Spleen (tissue), 11 donors: ENCODE results near the gene CLMN. TPM values are rescaled to one million over a fixed set of nuclear protein-coding genes. Genes with fewer than 3 reads are reported as not detected.

Experiments used
- DNase-seq: peaks from one replicate; pipeline ENCODE4 v3.0.0-alpha.2; 2020
- H3K27ac ChIP-seq, 8 donors: fragments of 200-600 bp; sonication (generic) in 7 of 8; 1 replicate in 4 of 8; 2 replicates in 4 of 8; pipeline versions ENCODE4 v1.5.0 to v1.8.0; 2016 to 2021; ENCODE audit warnings: inconsistent platforms in 4 of 8, mild to moderate bottlenecking in 4 of 8, moderate library complexity in 1 of 8
- H3K27me3 ChIP-seq, 7 donors: fragments of 200-600 bp; sonication (generic) in 6 of 7; replicated peaks in 1 of 7; 1 replicate in 4 of 7; 2 replicates in 3 of 7; pipeline versions ENCODE4 v1.5.0 to v1.8.0; 2016 to 2021; ENCODE audit warnings: inconsistent platforms in 3 of 7, mild to moderate bottlenecking in 1 of 7
- H3K36me3 ChIP-seq, 6 donors: fragments of 200-600 bp; sonication (generic) in 5 of 6; 1 replicate in 4 of 6; 2 replicates in 2 of 6; pipeline versions ENCODE4 v1.5.0 to v1.8.0; 2016 to 2021; ENCODE audit warnings: inconsistent platforms in 2 of 6
- H3K4me1 ChIP-seq, 6 donors: fragments of 200-600 bp; sonication (generic) in 5 of 6; 1 replicate in 3 of 6; 2 replicates in 3 of 6; pipeline versions ENCODE4 v1.5.0 to v1.8.0; 2016 to 2021; ENCODE audit warnings: inconsistent platforms in 3 of 6
- H3K4me3 ChIP-seq, 8 donors: fragments of 200-600 bp; sonication (generic) in 7 of 8; 1 replicate in 4 of 8; 2 replicates in 4 of 8; pipeline versions ENCODE4 v1.5.0 to v1.8.0; 2016 to 2021; ENCODE audit warnings: inconsistent platforms in 4 of 8, mild to moderate bottlenecking in 4 of 8, moderate library complexity in 2 of 8
- H3K9me3 ChIP-seq, 8 donors: fragments of 200-600 bp; sonication (generic) in 7 of 8; 1 replicate in 4 of 8; 2 replicates in 4 of 8; pipeline versions ENCODE4 v1.5.0 to v1.8.0; 2016 to 2021; ENCODE audit warnings: inconsistent platforms in 4 of 8
- CTCF ChIP-seq, 11 experiments: fragments of 200-600 bp in 7 of 11; fragments of 450-650 bp in 4 of 11; sonication (generic) in 4 of 11; IDR thresholded peaks in 8 of 11; conservative IDR thresholded peaks in 3 of 11; 1 replicate in 7 of 11; 2 replicates in 4 of 11; pipeline versions ENCODE4 v1.4.0 to v1.8.0; 2016 to 2021; ENCODE audit warnings: antibody characterized with exemption in 11 of 11, inconsistent platforms in 4 of 11, mild to moderate bottlenecking in 1 of 11
- POLR2A ChIP-seq, 3 donors: fragments of 450-650 bp; IDR thresholded peaks; one replicate each; pipeline ENCODE4 v1.5.1; 2017; ENCODE audit warnings: antibody characterized with exemption in 3 of 3, mild to moderate bottlenecking in 1 of 3
- POLR2AphosphoS5 ChIP-seq, 3 donors: sonication (generic); formaldehyde crosslinking; IDR thresholded peaks; one replicate each; pipeline ENCODE4 v1.5.1; 2017; ENCODE audit warnings: antibody characterized with exemption in 3 of 3
- WGBS, 5 donors: extraction: QIAGEN DNeasy Blood & Tissue Kit in 3 of 5; methylation state at CpG; one replicate each; pipeline versions ENCODE4 v1.1.5 to v1.1.7; 2013 to 2018; 5-methylcytosine and 5-hydroxymethylcytosine counted together
- intact Hi-C: fragments of 100-400 bp; cut with DNase I; formaldehyde crosslinking; loops from one replicate; pipeline ENCODE4 v1.15.0; 2023; ENCODE audit warnings: low total_unique reads
- polyA plus RNA-seq, 3 donors: library from polyadenylated mRNA; stranded (reverse); fragments of 200-250 nt; gene quantifications; one replicate each; pipeline ENCODE4 v1.2.1, GENCODE V29; 2013
- total RNA-seq, 7 donors: library from RNA; depleted of rRNA in 3 of 7; stranded (reverse); fragments of >200 nt in 3 of 7; fragmentation: NEBNext Ultra II Directional in 4 of 7; extraction: Animal tissue kit (Norgen Biotek cat#: 25700) in 4 of 7; gene quantifications; one replicate each; pipeline versions ENCODE4 v1.1.0 to v1.2.1, GENCODE V29; 2016 to 2021
- donor health status: healthy with polysubstance abuse.
- donor health status: DM: no; HTN: no; CAD: no; lungs with moderate emphysema.
- donor health status: DM: no; HTN: no; CAD: no.
- donor health status: Bipolar disorder and iron deficiency.
- donor health status: healthy.
- donor health status: DM: no; HTN: no; CAD: no.
- donor health status: DM: yes; HTN: yes; CAD: no.

CLMN gene
- total and polyA plus RNA-seq, 10 donors, result 2.7 to 21.4 (median 14.8) TPM

- peaks cover 3 to 32% (median 23%) of the 10 kb centered on the region in 6 donors for H3K4me1 ChIP-seq
- DNase-seq, result no peak
- 87 to 93% (median 92%) methylated on average over 16 of the region's 16 CpGs for WGBS, 5 donors
- H3K4me3 ChIP-seq, result no peak overlapping the region
- TF ChIP-seq POLR2A (IDR thresholded peaks at IDR 0.05) (no peak), CTCF (IDR thresholded peaks at IDR 0.05 in 8 of 11, conservative IDR thresholded peaks at IDR 0.05 in 3 of 11) (no peak), POLR2AphosphoS5 (IDR thresholded peaks at IDR 0.05) (no peak)
- H3K9me3 ChIP-seq, result no peaks in the 10 kb centered on the region
- H3K36me3 ChIP-seq, result no peaks in the 10 kb centered on the region
- intact Hi-C loops, result no loop called here
- no peaks in the 10 kb centered on the region for H3K27me3 ChIP-seq
- no peak overlapping the region for H3K27ac ChIP-seq
Measured at GRCh38 chr14:95261616-95262510, 57.8 kb downstream of the CLMN start.

GRCh38 chr14:95260537-95261361 lies 59.0 kb downstream of the CLMN start:
- Histone ChIP-seq H3K4me3 (no peak overlapping the region), H3K27ac (no peak overlapping the region), H3K36me3 (no peaks in the 10 kb centered on the region), H3K27me3 (no peaks in the 10 kb centered on the region), H3K9me3 (no peaks in the 10 kb centered on the region), H3K4me1 (peaks cover 3 to 30% (median 21%) of the 10 kb centered on the region in 6 donors)
- intact Hi-C loops, result no loop called here
- DNase-seq, result no peak
- 88 to 91% (median 90%) methylated on average over 19 of the region's 19 CpGs for WGBS, 5 donors
- TF ChIP-seq CTCF (IDR thresholded peaks at IDR 0.05 in 8 of 11, conservative IDR thresholded peaks at IDR 0.05 in 3 of 11), result no peak
- TF ChIP-seq POLR2AphosphoS5 (IDR thresholded peaks at IDR 0.05), result no peak
- TF ChIP-seq POLR2A (IDR thresholded peaks at IDR 0.05), result no peak

- intact Hi-C loops, result no loop called here
- no peak for TF ChIP-seq CTCF (IDR thresholded peaks at IDR 0.05 in 8 of 11, conservative IDR thresholded peaks at IDR 0.05 in 3 of 11)
- no peak for TF ChIP-seq POLR2AphosphoS5 (IDR thresholded peaks at IDR 0.05)
- TF ChIP-seq POLR2A (IDR thresholded peaks at IDR 0.05), result no peak
- Histone ChIP-seq H3K27ac (no peak overlapping the region), H3K36me3 (no peaks in the 10 kb centered on the region), H3K4me1 (peaks cover 3 to 26% (median 13%) of the 10 kb centered on the region in 6 donors), H3K27me3 (no peaks in the 10 kb centered on the region), H3K9me3 (no peaks in the 10 kb centered on the region), H3K4me3 (no peak overlapping the region)
- WGBS, 5 donors, result 34 to 48% (median 37%) methylated on average over 12 of the region's 12 CpGs
- no peak for DNase-seq
Measured at GRCh38 chr14:95258754-95259593, 60.7 kb downstream of the CLMN start.
